Measurements from ENCODE around the gene PFN3. TPM values are rescaled to one million over a fixed set of nuclear protein-coding genes. Genes with fewer than 3 reads are reported as not detected.
A peak's percentile ranks its signal among the peaks of the same experiment; 100 is the strongest.

PFN3 gene
- total RNA-seq, 1 donor from 2014 or later, result not detected

- Mint-ChIP-seq H3K36me3 (ENCODE audit: low read depth) (no peaks in the 10 kb centered on the region), H3K9me3 (ENCODE audit: low read depth) (peaks cover 2% of the 10 kb centered on the region), H3K4me1 (ENCODE audit: low read depth) (peaks cover 39% of the 10 kb centered on the region), H3K4me3 (ENCODE audit: unreplicated experiment) (peak within 1 kb of the TSS; percentile 95), H3K27ac (ENCODE audit: unreplicated experiment) (peak within 1 kb of the TSS; percentile 97), H3K27me3 (ENCODE audit: low read depth) (no peaks in the 10 kb centered on the region)
- TF ChIP-seq CTCF (IDR thresholded peaks at IDR 0.05), result no peak
- DNase-seq (ENCODE audit: low spot score), result no peak
Measured at GRCh38 chr5:177351392-177352329, 48.8 kb downstream of the PFN3 start, which contains the start of gene LMAN2. TSS of gene LMAN2 (minus strand) at chr5:177351668. CDS start at chr5:177351647, 21 bp downstream.

GRCh38 chr5:177350776-177351391 lies 49.6 kb downstream of the PFN3 start:
- Mint-ChIP-seq H3K4me3 (ENCODE audit: unreplicated experiment) (peak overlapping the region; percentile 95), H3K36me3 (ENCODE audit: low read depth) (no peaks in the 10 kb centered on the region), H3K4me1 (ENCODE audit: low read depth) (peaks cover 41% of the 10 kb centered on the region), H3K27ac (ENCODE audit: unreplicated experiment) (peak overlapping the region; percentile 97), H3K27me3 (ENCODE audit: low read depth) (no peaks in the 10 kb centered on the region), H3K9me3 (ENCODE audit: low read depth) (peaks cover 2% of the 10 kb centered on the region)
- no peak for TF ChIP-seq CTCF (IDR thresholded peaks at IDR 0.05)
- DNase-seq (ENCODE audit: low spot score), result no peak

Other genes with a start within 250 kb of the PFN3 start
- gene RAB24, start 96.9 kb downstream of the PFN3 start, total RNA-seq, result 31.5 to 37.3 TPM (median 36.7 TPM) in 3 replicates
- 102 to 119 TPM (median 109 TPM) in 3 replicates for gene PRELID1, start 96.9 kb downstream of the PFN3 start, total RNA-seq
- 6.5 to 9.4 TPM (median 8.4 TPM) in 3 replicates for gene MXD3, start 88.8 kb downstream of the PFN3 start, total RNA-seq
- gene LMAN2, start 49.0 kb downstream of the PFN3 start, total RNA-seq, result 76.6 to 128 TPM (median 83.4 TPM) in 3 replicates
- 6.8 to 11.6 TPM (median 10.1 TPM) in 3 replicates for gene RGS14, start 42.7 kb downstream of the PFN3 start, total RNA-seq
- gene SLC34A1, start 16.2 kb downstream of the PFN3 start, total RNA-seq, result not detected in 3 replicates
- 0.99 to 2.1 TPM (median 1.8 TPM) in 3 replicates for gene F12, start 8.9 kb upstream of the PFN3 start, total RNA-seq
- 19.9 to 26.3 TPM (median 23.8 TPM) in 3 replicates for gene GRK6, start 26.0 kb upstream of the PFN3 start, total RNA-seq
- gene PRR7, start 46.2 kb upstream of the PFN3 start, total RNA-seq, result 4.8 to 5.5 TPM (median 5.3 TPM) in 3 replicates
- gene DBN1, start 73.0 kb upstream of the PFN3 start, total RNA-seq, result 207 to 277 TPM (median 274 TPM) in 3 replicates
- 563 to 633 TPM (median 613 TPM) in 3 replicates for gene PDLIM7, start 96.9 kb upstream of the PFN3 start, total RNA-seq
- gene DOK3, start 109.2 kb upstream of the PFN3 start, total RNA-seq, result 4.7 to 7.7 TPM (median 7.5 TPM) in 3 replicates
- 77.2 to 79.0 TPM (median 78.6 TPM) in 3 replicates for gene DDX41, start 116.3 kb upstream of the PFN3 start, total RNA-seq
- gene FAM193B, start 153.9 kb upstream of the PFN3 start, total RNA-seq, result 75.2 to 85.9 TPM (median 79.1 TPM) in 3 replicates
- gene TMED9, start 191.5 kb upstream of the PFN3 start, total RNA-seq, result 290 to 299 TPM (median 293 TPM) in 3 replicates
- 41.4 to 54.4 TPM (median 43.9 TPM) in 3 replicates for gene B4GALT7, start 199.5 kb upstream of the PFN3 start, total RNA-seq

Data from chondrocyte (in vitro differentiated cells).